GM21619 (cell line): ENCODE results near the gene SLC25A39.
"Not testable (repeated sequence)": the region's sequence is repeated elsewhere in the genome, so short reads cannot be mapped to it uniquely, and the experiment has no call there.

ENCODE experiments used
- ATAC-seq: cut with Tn5 transposase; IDR thresholded peaks from one replicate; pipeline ENCODE4 v1.9.1; 2021; ENCODE audit not compliant: unreplicated experiment

The SLC25A39 gene, protein sequence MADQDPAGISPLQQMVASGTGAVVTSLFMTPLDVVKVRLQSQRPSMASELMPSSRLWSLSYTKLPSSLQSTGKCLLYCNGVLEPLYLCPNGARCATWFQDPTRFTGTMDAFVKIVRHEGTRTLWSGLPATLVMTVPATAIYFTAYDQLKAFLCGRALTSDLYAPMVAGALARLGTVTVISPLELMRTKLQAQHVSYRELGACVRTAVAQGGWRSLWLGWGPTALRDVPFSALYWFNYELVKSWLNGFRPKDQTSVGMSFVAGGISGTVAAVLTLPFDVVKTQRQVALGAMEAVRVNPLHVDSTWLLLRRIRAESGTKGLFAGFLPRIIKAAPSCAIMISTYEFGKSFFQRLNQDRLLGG

GRCh38 chr17:44324571-44325275 lies at the start of gene SLC25A39:
SLC25A39 (minus strand) TSS chr17:44324823; CDS start chr17:44323562, 1,261 bp downstream.
- peak; percentile 58 for ATAC-seq

DNA sequence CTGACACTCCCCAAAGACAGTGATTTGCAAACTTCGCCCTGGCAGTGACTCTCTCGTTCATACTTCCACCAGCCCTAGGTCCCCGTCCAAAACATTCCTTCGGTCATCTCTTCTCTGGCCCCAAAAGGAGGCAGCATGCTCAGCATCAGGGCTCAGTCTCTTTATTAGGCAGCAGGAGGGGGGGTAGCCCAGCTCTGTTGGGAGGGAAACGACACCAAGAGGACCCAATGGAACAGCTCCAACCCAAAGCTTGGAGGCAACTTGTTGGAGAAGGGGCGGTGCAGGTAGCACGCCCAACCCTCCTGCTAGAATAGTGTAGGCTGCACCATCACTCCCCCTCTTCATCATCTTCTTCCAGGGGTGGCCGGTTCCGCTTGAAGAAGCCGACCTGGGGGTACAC lies 47.4 kb upstream of the SLC25A39 start:
- ATAC-seq: no peak

DNA sequence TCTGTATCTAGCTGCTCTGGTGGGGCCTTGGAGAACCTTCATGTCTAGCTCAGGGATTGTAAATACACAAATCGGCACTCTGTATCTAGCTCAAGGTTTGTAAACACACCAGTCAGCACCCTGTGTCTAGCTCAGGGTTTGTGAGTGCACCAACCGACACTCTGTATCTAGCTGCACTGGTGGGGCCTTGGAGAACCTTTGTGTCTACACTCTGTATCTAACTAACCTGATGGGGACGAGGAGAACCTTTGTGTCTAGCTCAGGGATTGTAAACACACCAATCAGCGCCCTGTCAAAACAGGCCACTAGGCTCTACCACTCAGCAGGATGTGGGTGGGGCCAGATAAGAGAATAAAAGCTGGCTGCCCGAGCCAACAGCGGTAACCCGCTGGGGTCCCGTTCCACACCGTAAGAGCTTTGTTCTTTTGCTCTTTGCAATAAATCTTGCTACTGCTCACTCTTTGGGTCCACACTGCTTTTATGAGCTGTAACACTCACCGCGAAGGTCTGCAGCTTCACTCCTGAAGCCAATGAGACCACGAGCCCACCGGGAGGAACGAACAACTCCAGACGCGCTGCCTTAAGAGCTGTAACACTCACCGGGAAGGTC lies 44.9 kb upstream of the SLC25A39 start:
- not testable (repeated sequence) for ATAC-seq

- not testable (repeated sequence) for ATAC-seq
Measured at GRCh38 chr17:44368391-44369243, 44.0 kb upstream of the SLC25A39 start.

DNA sequence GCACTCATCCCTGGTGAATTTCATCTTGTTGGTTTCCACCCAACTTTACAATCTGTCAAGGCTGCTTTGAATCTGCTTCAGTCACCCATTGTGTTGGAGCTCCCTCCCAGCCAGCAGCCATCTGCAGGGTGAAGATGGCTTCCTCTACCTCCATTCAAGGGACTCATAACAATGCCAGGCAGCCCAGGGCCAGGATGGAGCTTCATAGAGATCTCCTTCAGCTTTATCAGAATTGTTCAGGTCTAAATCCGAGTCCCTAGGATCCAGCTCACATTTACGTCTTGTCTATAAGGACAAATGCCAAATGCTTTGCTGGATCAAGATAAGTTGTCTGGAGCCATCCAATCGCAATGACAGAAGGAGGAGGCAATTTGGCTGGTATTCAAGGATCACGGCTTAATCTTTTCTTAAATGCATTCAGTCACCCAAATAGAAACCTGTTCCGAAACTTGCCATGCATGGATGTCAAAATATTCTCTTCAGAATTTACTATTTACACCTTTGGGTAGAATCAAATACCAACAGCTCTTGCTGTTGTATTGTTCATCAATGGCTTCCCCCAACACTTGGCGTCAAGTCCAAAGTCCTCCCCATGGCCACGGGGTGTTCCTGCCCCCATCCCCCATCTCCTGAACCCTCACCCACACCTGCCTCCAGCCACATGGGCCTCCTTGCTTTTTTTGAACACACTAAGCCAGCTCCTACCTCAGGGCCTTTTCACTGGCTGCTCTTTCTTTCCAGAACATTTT lies 42.8 kb upstream of the SLC25A39 start:
- ATAC-seq: no peak

DNA sequence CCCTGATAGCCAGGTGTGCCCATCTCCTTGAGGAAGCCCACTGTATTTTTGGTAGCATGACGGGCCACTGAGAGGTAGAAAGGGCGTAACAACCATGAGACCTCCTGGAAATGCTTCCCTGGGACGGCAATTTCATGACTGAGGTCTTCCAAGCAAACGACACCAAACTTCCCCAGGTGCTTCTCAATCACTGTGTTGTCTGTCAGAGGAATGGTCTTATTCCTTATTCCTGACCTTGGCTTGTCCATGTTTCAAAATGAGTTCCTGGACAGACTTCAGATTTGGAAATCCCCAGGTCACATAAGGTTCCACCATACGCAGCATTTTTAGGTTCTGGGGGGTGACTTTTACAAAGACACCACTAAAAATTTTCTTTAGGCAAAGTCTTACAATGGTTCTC lies 40.4 kb upstream of the SLC25A39 start:
- ATAC-seq: not testable (repeated sequence)

DNA sequence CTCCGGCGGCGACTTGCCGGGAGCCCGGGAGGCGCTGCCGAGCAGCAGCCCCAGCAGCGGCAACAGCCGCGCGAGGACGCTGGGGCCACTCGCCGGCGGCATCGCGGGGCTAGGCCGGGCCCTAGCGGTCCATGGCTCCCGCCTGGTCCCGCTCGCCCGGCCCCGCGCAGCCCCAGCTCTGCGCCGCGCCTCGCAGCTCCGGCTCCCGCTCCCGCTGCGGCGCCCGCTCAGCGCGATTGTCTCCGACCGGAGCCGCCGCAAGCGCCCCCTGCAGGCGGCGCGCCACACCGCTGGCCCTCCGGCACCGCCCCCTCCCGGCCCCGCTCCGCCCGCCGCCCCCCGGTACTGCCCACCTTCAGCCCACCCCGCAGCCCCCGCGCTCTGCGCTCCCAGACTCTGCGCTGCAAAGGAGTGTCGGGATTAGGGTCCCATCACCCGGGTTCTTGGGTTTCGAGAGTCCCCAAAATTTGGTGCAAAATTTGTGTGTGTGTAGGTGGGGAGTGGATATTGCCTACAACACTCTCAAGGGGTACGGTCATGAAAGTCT lies 39.1 kb upstream of the SLC25A39 start, which contains the start of gene FAM171A2:
FAM171A2 (minus strand) TSS at position 241 of the 547 bp plus-strand sequence; CDS start at position 102, 139 bp downstream.
- no peak for ATAC-seq

DNA sequence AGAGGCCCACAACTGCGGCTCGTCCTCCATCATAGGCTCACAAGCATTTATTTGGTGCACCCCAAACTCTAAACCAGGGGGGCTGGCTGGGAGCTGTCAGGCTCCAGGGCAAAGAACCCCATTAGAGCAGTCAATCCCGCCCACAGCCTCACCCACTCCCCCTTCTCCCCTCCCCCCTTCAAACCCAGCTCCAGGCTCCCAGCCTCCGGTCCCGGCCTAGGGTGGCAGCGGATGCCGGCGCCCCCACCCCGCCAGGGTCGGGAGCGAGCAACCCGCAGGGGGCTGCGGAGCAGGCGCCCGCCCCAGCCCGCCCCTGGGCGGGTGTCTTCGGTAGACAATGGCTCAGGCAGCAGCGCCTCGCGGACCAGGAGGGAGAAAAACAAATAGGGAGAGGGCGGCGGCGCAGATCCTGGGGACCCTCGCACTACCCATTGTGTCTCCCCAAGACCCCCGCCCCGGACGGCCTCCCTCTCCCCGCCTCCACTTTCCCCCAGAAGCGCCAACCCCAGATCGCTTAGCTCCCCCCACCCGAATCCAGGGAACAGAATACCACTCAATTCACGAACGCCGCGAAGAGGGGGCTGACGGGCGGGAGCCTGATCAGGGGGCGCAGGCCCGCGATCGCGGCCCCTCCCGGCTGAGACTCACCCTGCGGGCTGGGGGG lies 38.5 kb upstream of the SLC25A39 start:
- ATAC-seq: no peak

DNA sequence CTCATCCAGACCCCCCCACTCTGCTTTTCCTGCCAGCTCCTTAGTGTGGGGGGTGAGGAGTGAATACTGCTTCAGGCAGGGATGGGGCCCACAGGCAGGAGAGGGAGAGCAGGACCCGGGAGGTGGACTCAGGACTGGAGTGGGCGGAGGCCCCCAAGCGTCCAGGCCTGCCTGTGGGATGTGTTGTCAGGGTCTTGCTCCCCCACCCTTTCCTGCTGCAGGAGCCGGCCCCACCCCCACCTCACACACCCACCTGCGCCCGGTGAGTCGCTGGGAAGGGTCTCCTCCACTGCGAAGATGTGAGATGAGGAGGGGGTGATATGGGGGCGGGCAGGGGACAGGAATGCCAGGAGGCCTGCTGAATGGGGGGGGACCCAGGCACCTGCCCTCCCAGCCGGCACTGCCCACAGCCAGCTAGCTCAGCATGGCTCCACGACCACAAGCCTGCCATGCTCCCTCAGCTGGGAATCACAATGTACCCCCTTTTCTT lies 37.9 kb upstream of the SLC25A39 start:
- no peak for ATAC-seq

- no peak for ATAC-seq
Measured at GRCh38 chr17:44361292-44362260, 37.0 kb upstream of the SLC25A39 start.

GRCh38 chr17:44360826-44361225 lies 36.2 kb upstream of the SLC25A39 start:
- ATAC-seq: no peak

GRCh38 chr17:44360144-44360533 lies 35.5 kb upstream of the SLC25A39 start:
- no peak for ATAC-seq

DNA sequence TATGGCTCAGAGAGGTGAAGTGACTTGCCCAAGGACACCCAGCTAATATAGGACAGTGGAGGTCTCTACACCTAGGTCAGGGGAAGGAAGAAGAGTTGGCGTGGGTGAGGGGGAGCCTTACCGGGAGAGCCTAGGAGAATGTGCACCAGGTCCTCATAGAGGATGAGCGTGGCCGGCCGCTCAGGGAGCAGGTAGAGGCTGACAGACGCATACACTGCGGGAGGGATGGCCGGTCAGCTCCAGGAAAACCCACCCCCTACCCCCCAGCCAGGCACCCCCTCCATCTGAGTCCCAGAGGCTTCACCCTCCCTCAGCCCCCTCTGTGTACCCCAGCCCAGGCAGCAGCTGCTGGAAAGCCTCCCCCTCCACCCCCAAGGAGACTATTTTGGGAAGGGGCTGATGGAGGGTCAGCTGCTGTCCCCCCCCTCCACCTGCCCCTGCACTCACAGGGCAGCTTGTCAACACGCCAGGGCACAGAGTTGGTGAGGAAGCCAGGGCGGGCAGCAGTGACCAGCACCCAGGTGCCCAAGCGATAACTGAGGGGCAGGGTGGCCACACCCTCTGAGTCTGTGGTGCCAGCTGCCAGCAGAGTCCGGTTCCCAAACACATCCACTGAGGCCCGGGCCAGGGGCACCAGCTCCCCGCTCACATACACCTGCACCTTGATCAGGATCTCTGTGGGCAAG lies 35.0 kb upstream of the SLC25A39 start:
- ATAC-seq: no peak

- ATAC-seq: no peak
Measured at GRCh38 chr17:44359006-44359405, 34.4 kb upstream of the SLC25A39 start.

DNA sequence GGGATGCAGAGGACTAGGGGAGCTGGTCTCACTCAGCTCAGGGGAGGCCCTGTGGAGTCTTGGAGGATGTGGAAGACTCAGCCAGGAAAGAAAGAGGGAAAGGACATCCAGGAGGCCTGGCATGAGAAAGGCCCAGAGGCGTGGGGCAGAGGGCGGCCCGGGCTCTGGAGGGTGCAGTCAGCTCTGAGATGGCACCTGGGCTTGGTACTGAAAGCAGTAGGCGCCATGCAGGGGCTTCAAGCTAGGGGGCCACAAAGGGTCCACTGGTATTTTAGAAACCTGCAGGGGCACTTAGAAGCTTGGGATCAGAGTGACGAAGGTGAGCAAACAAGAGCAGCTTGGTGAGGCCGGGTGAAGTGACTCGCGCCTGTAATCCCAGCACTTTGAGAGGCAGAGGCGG lies 33.4 kb upstream of the SLC25A39 start:
- ATAC-seq: no peak

- no peak for ATAC-seq
Measured at GRCh38 chr17:44356241-44356640, 31.6 kb upstream of the SLC25A39 start.

DNA sequence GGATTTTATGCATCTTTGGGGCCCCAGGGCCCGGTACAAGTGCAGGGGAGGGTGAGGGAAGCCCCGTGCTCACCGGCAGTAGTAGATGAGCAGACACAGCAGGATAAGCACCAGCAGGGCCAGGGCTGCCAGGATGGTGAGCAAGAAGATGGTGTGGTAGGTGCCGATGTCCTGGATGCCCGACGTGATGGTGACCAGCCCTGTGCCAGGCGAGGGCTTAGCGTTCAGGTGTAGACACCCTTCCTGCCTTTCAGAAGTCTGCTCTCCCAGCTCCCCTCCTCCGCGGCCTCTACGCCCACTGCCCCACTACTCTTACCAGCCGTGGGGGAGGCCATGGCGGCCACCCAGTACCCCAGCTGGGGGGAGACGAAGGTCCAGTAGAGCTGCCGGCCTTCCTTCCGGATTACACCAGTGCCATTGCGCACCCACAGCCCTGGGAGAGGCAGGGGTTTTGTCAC lies 31.0 kb upstream of the SLC25A39 start:
- no peak for ATAC-seq
